ENCODE measurements around the gene NEDD9. TPM values are rescaled to one million over a fixed set of nuclear protein-coding genes. Genes with fewer than 3 reads are reported as not detected.

The NEDD9 gene
- total RNA-seq, 1 experiment from 2014 or later: 0.28 TPM

DNA sequence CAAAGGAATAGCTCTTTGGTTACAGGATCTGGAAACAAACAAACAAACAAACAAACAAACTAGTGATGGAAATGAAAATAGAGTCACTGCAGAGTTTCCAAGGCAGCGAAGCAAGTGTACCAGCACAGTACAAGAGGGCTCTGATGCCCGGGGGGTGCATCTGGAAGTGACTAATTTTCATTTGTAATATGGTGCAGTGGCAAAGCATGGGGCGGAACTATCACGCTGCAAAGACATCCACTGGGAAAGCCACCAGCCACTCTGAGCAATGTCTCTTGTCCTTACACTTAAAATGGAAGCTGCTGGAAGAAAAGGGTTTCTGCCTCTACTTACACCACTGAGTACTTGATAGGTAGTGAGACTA is 44.4 kb upstream of the NEDD9 start:
- BruUV-seq (replicated peaks): no TSS peak
- no peak for TF ChIP-seq POLR2AphosphoS5 (IDR thresholded peaks at IDR 0.05; ENCODE audit: low read depth, low read length)
- TF ChIP-seq, protein P1, sequence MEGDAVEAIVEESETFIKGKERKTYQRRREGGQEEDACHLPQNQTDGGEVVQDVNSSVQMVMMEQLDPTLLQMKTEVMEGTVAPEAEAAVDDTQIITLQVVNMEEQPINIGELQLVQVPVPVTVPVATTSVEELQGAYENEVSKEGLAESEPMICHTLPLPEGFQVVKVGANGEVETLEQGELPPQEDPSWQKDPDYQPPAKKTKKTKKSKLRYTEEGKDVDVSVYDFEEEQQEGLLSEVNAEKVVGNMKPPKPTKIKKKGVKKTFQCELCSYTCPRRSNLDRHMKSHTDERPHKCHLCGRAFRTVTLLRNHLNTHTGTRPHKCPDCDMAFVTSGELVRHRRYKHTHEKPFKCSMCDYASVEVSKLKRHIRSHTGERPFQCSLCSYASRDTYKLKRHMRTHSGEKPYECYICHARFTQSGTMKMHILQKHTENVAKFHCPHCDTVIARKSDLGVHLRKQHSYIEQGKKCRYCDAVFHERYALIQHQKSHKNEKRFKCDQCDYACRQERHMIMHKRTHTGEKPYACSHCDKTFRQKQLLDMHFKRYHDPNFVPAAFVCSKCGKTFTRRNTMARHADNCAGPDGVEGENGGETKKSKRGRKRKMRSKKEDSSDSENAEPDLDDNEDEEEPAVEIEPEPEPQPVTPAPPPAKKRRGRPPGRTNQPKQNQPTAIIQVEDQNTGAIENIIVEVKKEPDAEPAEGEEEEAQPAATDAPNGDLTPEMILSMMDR (IDR thresholded peaks at IDR 0.05): no peak
- TF ChIP-seq, protein P2, sequence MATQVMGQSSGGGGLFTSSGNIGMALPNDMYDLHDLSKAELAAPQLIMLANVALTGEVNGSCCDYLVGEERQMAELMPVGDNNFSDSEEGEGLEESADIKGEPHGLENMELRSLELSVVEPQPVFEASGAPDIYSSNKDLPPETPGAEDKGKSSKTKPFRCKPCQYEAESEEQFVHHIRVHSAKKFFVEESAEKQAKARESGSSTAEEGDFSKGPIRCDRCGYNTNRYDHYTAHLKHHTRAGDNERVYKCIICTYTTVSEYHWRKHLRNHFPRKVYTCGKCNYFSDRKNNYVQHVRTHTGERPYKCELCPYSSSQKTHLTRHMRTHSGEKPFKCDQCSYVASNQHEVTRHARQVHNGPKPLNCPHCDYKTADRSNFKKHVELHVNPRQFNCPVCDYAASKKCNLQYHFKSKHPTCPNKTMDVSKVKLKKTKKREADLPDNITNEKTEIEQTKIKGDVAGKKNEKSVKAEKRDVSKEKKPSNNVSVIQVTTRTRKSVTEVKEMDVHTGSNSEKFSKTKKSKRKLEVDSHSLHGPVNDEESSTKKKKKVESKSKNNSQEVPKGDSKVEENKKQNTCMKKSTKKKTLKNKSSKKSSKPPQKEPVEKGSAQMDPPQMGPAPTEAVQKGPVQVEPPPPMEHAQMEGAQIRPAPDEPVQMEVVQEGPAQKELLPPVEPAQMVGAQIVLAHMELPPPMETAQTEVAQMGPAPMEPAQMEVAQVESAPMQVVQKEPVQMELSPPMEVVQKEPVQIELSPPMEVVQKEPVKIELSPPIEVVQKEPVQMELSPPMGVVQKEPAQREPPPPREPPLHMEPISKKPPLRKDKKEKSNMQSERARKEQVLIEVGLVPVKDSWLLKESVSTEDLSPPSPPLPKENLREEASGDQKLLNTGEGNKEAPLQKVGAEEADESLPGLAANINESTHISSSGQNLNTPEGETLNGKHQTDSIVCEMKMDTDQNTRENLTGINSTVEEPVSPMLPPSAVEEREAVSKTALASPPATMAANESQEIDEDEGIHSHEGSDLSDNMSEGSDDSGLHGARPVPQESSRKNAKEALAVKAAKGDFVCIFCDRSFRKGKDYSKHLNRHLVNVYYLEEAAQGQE (IDR thresholded peaks at IDR 0.05; ENCODE audit: insufficient read depth in 1 of 2, low read depth in 2 of 2, low read length in 1 of 2): no peak
- no peak for TF ChIP-seq TCF7L2 (IDR thresholded peaks at IDR 0.05; ENCODE audit: low read depth, low read length)
- TF ChIP-seq SIN3A (IDR thresholded peaks at IDR 0.05; ENCODE audit: borderline replicate concordance, insufficient read depth, low read depth, low read length): no peak
- DNase-seq (ENCODE audit: low read depth, low spot score) (no peak), ATAC-seq (no peak)
- Histone ChIP-seq H3K9me3 (ENCODE audit: control insufficient read depth, insufficient read depth, low read depth, low read length) (no peaks in the 10 kb centered on the region), H3K27ac (ENCODE audit: low read length) (no peak overlapping the region), H3K27me3 (ENCODE audit: control insufficient read depth, insufficient read depth, low read length) (peaks cover 3% of the 10 kb centered on the region; the same call in 1 of the 2 replicates), H3K4me3 (ENCODE audit: low read depth in 2 of 2, low read length in 2 of 2) (no peak overlapping the region), H3K36me3 (ENCODE audit: control insufficient read depth, insufficient read depth, low read length) (no peaks in the 10 kb centered on the region), H3K4me1 (ENCODE audit: control insufficient read depth, insufficient read depth, low read length) (no peaks in the 10 kb centered on the region)
- POLR2A ChIA-PET: no interaction called here
- intact Hi-C loops (cut with micrococcal nuclease; ENCODE audit: unreplicated experiment): no loop called here
- in situ Hi-C loops (cut with HindIII; ENCODE audit: low pct_unique_long_range_greater_than_20kb, low sequenced_read_pairs): no loop called here
- CTCF ChIA-PET: no interaction called here

DNA sequence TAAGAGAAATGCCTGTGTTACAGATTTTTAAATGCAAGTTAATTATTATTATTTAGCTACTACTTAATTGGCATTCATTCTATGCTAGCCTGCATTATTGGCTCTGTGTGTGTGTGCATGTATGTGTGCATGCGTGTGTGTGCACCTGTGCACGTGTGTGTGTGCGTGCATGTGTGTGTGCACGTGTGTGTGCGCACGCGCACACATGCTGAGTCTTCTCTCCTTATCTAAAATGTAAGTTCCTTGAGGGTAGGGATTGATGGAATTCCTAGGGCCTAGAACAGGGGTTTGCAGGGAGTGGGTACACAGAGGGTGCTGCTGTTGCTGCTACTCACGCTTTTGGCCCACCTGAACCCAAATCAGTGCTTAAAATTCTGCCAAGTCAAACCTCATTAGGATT is 43.8 kb upstream of the NEDD9 start:
- TF ChIP-seq POLR2AphosphoS5 (IDR thresholded peaks at IDR 0.05; ENCODE audit: low read depth, low read length) (no peak), SIN3A (IDR thresholded peaks at IDR 0.05; ENCODE audit: borderline replicate concordance, insufficient read depth, low read depth, low read length) (no peak), TCF7L2 (IDR thresholded peaks at IDR 0.05; ENCODE audit: low read depth, low read length) (no peak)
- TF ChIP-seq, protein P1 (IDR thresholded peaks at IDR 0.05): no peak
- TF ChIP-seq, protein P2 (IDR thresholded peaks at IDR 0.05; ENCODE audit: insufficient read depth in 1 of 2, low read depth in 2 of 2, low read length in 1 of 2): no peak
- ChIA-PET CTCF (no interaction called here), POLR2A (no interaction called here)
- no peak overlapping the region for H3K4me3 ChIP-seq (ENCODE audit: low read depth in 2 of 2, low read length in 2 of 2)
- peaks cover 3% of the 10 kb centered on the region; the same call in 1 of the 2 replicates for H3K27me3 ChIP-seq (ENCODE audit: control insufficient read depth, insufficient read depth, low read length)
- in situ Hi-C loops (cut with HindIII; ENCODE audit: low pct_unique_long_range_greater_than_20kb, low sequenced_read_pairs): no loop called here
- ATAC-seq: no peak
- H3K4me1 ChIP-seq (ENCODE audit: control insufficient read depth, insufficient read depth, low read length): no peaks in the 10 kb centered on the region
- intact Hi-C loops (cut with micrococcal nuclease; ENCODE audit: unreplicated experiment): no loop called here
- no peak overlapping the region for H3K27ac ChIP-seq (ENCODE audit: low read length)
- H3K9me3 ChIP-seq (ENCODE audit: control insufficient read depth, insufficient read depth, low read depth, low read length): no peaks in the 10 kb centered on the region
- DNase-seq (ENCODE audit: low read depth, low spot score): no peak
- H3K36me3 ChIP-seq (ENCODE audit: control insufficient read depth, insufficient read depth, low read length): no peaks in the 10 kb centered on the region
- no TSS peak for BruUV-seq (replicated peaks)
